ENCODE measurements around the gene SCN2B.

DNA sequence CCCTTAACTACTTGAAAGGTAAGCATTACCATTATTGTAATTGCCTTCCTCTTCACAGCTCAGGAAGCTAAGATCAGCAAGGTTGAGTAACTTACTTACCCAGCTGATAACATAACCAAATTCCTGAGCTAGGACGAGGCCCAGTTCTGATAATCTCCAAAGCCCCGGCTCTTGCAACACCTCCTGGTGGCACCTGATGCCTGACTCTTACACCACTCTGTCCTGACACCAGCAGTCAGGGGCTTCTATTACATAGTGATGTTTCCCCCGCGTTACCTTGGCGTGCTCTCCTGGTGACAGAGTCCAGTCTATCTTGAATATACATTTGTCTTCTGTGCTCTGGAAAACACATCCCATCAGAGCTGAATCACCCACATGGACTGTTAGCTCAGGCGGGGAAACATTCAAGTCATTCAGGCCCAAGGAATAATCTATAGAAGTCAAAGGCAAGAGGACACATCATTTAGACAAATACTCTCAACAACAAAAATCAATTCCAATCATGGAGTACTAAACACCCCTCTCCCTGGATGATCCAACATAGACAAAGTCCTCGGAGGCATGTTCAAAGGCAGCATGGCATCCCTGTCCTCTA lies 35.8 kb upstream of the SCN2B start:
- no peak for TF ChIP-seq POLR2A (IDR thresholded peaks at IDR 0.05)
- TF ChIP-seq, protein P1, sequence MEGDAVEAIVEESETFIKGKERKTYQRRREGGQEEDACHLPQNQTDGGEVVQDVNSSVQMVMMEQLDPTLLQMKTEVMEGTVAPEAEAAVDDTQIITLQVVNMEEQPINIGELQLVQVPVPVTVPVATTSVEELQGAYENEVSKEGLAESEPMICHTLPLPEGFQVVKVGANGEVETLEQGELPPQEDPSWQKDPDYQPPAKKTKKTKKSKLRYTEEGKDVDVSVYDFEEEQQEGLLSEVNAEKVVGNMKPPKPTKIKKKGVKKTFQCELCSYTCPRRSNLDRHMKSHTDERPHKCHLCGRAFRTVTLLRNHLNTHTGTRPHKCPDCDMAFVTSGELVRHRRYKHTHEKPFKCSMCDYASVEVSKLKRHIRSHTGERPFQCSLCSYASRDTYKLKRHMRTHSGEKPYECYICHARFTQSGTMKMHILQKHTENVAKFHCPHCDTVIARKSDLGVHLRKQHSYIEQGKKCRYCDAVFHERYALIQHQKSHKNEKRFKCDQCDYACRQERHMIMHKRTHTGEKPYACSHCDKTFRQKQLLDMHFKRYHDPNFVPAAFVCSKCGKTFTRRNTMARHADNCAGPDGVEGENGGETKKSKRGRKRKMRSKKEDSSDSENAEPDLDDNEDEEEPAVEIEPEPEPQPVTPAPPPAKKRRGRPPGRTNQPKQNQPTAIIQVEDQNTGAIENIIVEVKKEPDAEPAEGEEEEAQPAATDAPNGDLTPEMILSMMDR (IDR thresholded peaks at IDR 0.05) = no peak

All from testis (tissue), 2 donors.